NCI-H748 treated with DMSO at 0.1 percent for 48 hours (cell line): ENCODE results near the gene PXT1.

Experiments used
- DNase-seq: peaks from one replicate; lab custom pipeline; 2025; lab: John Stamatoyannopoulos, UW

Gene PXT1

DNA sequence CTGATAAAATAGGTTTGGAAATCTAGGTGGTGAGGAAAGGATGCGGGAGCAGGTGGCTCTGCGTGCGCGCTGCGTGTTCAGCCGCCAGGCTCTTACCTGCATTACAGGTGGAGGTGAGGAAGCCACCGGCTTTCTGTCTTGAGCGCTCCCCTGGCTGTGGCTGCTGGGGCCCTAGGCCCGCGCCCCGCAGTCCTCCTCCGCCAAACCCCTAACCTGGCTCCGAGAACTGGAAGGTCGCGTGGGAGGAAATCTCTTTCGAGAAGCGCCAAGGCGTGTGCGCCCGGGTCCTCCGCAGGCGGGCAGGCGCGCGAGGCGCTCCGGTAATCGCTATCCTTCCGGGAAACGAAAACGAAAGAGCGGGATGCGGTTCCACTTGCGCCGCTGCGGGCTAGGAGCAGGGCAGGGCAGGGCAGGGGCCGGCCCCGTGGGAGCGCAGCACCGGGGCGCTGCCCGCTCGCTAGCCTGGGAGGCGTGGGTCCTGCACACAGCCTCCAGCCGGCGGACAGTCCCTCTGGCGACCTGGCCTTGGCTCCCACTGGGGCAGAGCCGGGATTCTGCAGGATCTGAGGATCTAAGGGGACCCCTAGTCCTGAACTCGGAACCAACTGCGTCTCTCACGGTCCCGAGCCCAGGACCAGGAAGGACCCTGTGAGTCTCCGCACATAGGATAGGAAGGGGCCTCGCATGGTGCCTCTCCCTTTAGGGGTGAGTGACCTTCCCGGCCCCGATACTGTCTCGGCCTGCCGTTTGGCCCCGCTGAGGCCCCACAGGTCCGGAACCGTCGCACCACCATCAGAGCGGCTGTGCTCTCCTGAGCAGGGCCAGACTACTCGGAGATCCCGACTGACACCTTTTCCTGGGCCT lies 55.0 kb downstream of the PXT1 start, which contains the start of gene ETV7:
TSS of gene ETV7 (minus strand) at position 230 of the 864 bp plus-strand sequence. CDS start at position 102, 128 bp downstream.
- DNase-seq, result no peak

GRCh38 chr6:36386495-36387439 lies 55.9 kb downstream of the PXT1 start:
- peak; percentile 29 for DNase-seq

GRCh38 chr6:36384095-36384494 lies 58.6 kb downstream of the PXT1 start:
- DNase-seq, result no peak

- no peak for DNase-seq
Measured at GRCh38 chr6:36383606-36384005, 59.0 kb downstream of the PXT1 start.

DNA sequence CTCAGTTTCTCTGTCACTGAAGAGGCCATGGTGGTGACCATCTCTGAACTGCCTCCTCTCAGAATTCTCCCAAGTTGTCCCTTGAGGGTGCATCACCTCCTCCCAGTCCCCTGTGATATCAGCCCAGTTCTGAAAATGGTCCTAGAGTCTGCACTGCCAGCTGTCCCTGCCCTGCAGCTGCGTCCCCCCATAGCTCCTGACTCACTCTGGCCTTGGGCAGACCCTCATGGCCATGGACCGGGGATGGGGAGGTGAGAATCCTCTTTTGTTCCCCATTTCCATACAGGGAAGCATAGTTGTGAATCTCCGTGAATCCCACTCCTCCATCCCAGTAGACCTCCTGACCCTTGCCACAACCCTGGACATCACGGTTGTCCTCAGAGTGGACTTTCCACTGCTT lies 59.7 kb downstream of the PXT1 start:
- no peak for DNase-seq

- DNase-seq, result no peak
Measured at GRCh38 chr6:36381502-36382389, 60.9 kb downstream of the PXT1 start.

DNA sequence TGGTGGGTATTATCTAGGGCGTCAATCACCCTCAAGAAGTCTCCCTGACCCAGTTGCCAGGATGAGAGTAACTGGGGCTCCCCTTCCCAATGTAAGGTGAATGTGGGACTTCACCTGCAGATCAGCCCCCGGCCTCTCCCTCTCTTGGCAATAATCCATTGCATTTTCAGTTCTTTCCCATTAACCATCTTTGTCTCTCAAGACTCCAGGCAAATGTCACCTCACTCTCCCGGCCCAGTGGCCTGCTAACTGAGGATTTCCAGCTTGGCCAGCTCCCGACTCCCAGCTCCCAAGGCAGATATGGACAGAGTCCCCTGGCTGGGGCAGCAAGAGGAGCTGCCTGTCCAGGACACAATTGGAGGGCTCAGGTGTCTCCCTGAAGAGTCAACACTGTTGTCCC lies 62.5 kb downstream of the PXT1 start:
- DNase-seq, result no peak

GRCh38 chr6:36378936-36379335 lies 63.7 kb downstream of the PXT1 start:
- DNase-seq, result no peak

GRCh38 chr6:36378243-36378920 lies 64.3 kb downstream of the PXT1 start:
- no peak for DNase-seq

GRCh38 chr6:36377594-36377993 lies 65.1 kb downstream of the PXT1 start:
- no peak for DNase-seq

- DNase-seq, result no peak
Measured at GRCh38 chr6:36376742-36377141, 65.9 kb downstream of the PXT1 start.

DNA sequence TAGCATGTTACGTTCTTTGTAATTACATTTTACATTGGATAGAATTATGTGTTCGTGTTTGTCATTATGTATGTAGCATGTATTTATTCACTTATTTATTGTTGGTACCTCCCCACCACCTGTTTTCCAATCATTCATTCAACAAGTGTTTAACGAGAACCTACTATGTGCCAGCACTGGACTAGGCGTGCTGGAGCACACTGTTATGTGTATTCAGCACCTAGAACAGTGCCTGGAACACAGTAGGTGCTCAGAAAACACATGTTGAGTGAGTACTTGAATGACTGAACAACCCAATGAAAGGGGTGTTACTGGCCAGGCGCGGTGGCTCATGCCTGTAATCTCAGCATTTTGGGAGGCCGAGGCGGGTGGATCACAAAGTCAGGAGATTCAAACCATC lies 66.5 kb downstream of the PXT1 start:
- no peak for DNase-seq

DNA sequence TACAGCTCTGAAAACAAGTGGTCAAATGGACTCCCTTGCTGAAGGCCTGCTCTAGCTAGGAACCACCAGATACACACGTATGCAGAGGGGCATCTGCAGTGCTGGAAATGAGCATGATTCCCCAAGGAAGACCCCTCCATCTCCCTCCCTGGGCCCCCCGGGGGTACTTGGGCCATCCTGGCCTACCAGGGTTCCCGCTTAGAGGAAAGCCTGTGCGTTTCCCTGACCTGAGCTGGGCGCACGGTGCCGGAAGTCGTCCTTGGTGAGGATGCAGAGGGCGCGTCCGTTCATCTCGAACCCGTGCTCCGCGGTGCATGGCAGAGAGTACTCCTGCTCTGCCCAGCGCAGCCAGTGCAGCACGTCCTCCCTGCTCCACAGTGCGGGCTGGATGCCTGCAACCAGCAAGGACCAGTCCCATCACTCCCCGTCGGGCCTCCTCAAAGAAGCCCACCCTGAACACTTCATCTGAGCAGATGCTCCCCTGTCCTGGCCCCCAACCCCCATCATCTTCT lies 67.0 kb downstream of the PXT1 start:
- DNase-seq, result no peak

DNA sequence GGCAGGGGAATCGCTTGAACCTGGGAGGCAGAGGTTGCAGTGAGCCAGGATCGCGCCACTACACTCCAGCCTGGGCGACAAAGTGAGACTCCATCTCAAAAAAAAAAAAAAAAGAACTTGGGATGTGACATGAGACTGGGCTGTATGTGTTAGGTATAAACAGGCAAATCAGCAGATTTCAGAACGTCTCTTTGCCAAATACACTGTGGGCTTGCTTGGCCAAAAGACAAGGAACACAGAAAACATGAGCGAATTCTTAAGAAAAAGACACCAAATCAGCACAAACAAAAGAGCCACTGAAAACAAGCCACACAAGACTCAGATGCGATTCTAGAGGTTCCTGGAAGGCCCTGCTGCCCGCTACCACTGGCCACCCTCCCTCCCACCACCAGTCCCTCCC lies 67.7 kb downstream of the PXT1 start:
- no peak for DNase-seq

GRCh38 chr6:36374194-36374593 lies 68.5 kb downstream of the PXT1 start:
- DNase-seq, result no peak

DNA sequence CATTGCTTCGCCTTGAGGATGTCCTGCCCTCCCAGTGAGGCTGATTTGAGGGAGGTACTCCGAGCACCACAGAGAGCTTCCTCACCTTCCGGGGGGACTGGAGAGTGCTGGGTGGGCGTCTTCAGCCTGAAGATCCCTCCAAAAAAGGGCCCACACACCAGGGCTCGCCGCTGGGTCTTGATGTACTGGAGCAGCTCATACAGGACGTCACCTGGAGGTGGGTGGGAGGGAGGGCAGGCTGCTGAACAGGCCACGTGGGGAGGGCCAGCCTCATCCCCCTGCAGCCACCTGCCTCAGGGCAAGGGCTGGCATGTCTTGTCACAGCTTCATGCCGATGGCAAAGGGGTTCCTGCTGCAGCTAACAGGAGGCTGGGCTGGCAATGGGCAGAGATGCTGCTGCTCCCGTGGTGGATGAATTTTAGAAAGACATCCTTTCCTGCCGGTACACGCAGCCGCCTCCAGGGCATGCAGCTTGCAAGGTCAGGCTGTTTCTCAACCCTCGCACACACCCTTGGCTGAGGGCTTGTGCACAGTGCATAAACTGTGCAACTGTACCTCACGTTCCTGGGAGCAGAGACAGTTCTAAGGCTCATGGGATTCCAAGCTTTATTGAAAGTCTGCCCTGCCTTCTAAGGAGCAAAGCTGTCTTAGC lies 69.2 kb downstream of the PXT1 start:
- DNase-seq, result no peak

- no peak for DNase-seq
Measured at GRCh38 chr6:36372088-36372487, 70.6 kb downstream of the PXT1 start.

DNA sequence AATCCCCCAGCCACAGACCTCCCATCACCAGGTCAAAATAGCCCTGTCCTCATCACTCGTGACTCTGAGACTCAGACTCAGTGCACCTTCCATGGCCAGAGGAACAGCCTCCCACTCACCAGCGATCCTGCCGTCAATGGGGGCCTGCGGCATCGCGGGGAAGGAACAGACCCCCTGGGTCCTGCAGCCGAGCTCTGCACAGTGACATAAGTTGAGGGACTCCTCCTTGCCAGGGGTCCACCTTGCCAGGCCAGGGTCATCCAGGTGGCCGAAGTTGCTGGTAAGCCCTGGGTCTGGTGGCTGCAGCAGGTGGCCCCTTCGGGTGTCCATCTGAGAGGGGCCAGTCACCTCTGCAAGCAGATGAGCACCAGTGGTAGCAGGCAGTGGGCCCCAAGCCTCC lies 71.4 kb downstream of the PXT1 start:
- DNase-seq, result no peak

- no peak for DNase-seq
Measured at GRCh38 chr6:36370638-36371037, 72.0 kb downstream of the PXT1 start.
